Uterus (tissue), 2 donors: ENCODE measurements around the gene HMCN1.

Experiments used
- CTCF ChIP-seq, 4 experiments: fragments of 200-600 bp in 2 of 4; fragments of 450-650 bp in 2 of 4; sonication (generic) in 2 of 4; IDR thresholded peaks; one replicate each; pipeline ENCODE4 v1.5.1; 2016 to 2019; ENCODE audit warnings: antibody characterized with exemption in 4 of 4, mild to moderate bottlenecking in 2 of 4, moderate library complexity in 1 of 4
- POLR2A ChIP-seq, 2 donors: fragments of 450-650 bp; IDR thresholded peaks; one replicate each; pipeline ENCODE4 v1.6.1; 2016; ENCODE audit warnings: antibody characterized with exemption in 2 of 2, mild to moderate bottlenecking in 1 of 2, moderate library complexity in 1 of 2

- TF ChIP-seq CTCF (IDR thresholded peaks at IDR 0.05) (no peak), POLR2A (IDR thresholded peaks at IDR 0.05) (no peak)
Observed at GRCh38 chr1:185850366-185850765, 116.2 kb downstream of the HMCN1 start.
